Neural crest cell (in vitro differentiated cells): ENCODE results near the gene RASGRP2. TPM values are rescaled to one million over a fixed set of nuclear protein-coding genes. Genes with fewer than 3 reads are reported as not detected.

Experiments
- DNase-seq: peaks from one replicate; pipeline ENCODE4 v3.0.0; 2021; ENCODE audit warnings: low read depth, mixed read lengths, low spot score
- H3K27ac Mint-ChIP-seq: one replicate; pipeline ENCODE4 v1.8.0; 2021; ENCODE audit warnings: mild to moderate bottlenecking, mixed read lengths; ENCODE audit not compliant: unreplicated experiment
- H3K27me3 Mint-ChIP-seq: 2 replicates; pipeline ENCODE4 v1.8.0; 2021; ENCODE audit warnings: low read depth, mild to moderate bottlenecking, mixed read lengths
- H3K36me3 Mint-ChIP-seq: 2 replicates; pipeline ENCODE4 v1.8.0; 2021; ENCODE audit warnings: low read depth, mild to moderate bottlenecking, mixed read lengths
- H3K4me1 Mint-ChIP-seq: 2 replicates; pipeline ENCODE4 v1.8.0; 2021; ENCODE audit warnings: mixed read lengths
- H3K4me3 Mint-ChIP-seq: one replicate; pipeline ENCODE4 v1.8.0; 2021; ENCODE audit warnings: mild to moderate bottlenecking, mixed read lengths
- H3K9me3 Mint-ChIP-seq: 2 replicates; pipeline ENCODE4 v1.8.0; 2021; ENCODE audit warnings: mixed read lengths
- CTCF ChIP-seq: fragments of 200-600 bp; sonication (generic); conservative IDR thresholded peaks from 2 replicates; pipeline ENCODE4 v1.5.0; 2021; ENCODE audit warnings: antibody characterized with exemption, mild to moderate bottlenecking
- total RNA-seq: library from RNA; stranded (reverse); gene quantifications from 2 replicates; pipeline ENCODE4 v1.2.1, GENCODE V29; 2021

Gene RASGRP2
- total RNA-seq, 1 donor from 2014 or later: 0.93 TPM

GRCh38 chr11:64753380-64754123, 9.6 kb upstream of the RASGRP2 start:
- no peak for DNase-seq
- Mint-ChIP-seq H3K27me3 (peaks cover 2% of the 10 kb centered on the region), H3K36me3 (no peaks in the 10 kb centered on the region), H3K4me1 (peaks cover 5% of the 10 kb centered on the region), H3K27ac (no peak overlapping the region), H3K9me3 (no peaks in the 10 kb centered on the region), H3K4me3 (no peak overlapping the region)
- no peak for TF ChIP-seq CTCF

GRCh38 chr11:64753019-64753379, 9.1 kb upstream of the RASGRP2 start:
- Mint-ChIP-seq H3K27me3 (peaks cover 5% of the 10 kb centered on the region), H3K4me1 (peaks cover 5% of the 10 kb centered on the region), H3K36me3 (no peaks in the 10 kb centered on the region), H3K27ac (no peak overlapping the region), H3K9me3 (no peaks in the 10 kb centered on the region), H3K4me3 (no peak overlapping the region)
- no peak for TF ChIP-seq CTCF
- no peak for DNase-seq

GRCh38 chr11:64752175-64752970, 8.4 kb upstream of the RASGRP2 start:
- Mint-ChIP-seq H3K9me3 (no peaks in the 10 kb centered on the region), H3K4me1 (peaks cover 5% of the 10 kb centered on the region), H3K27ac (no peak overlapping the region), H3K36me3 (no peaks in the 10 kb centered on the region), H3K4me3 (no peak overlapping the region), H3K27me3 (peaks cover 4% of the 10 kb centered on the region)
- DNase-seq: no peak
- no peak for TF ChIP-seq CTCF

- no peak overlapping the region for H3K4me3 Mint-ChIP-seq
- H3K36me3 Mint-ChIP-seq: no peaks in the 10 kb centered on the region
- TF ChIP-seq CTCF: no peak
- peaks cover 5% of the 10 kb centered on the region for H3K4me1 Mint-ChIP-seq
- H3K9me3 Mint-ChIP-seq: no peaks in the 10 kb centered on the region
- H3K27me3 Mint-ChIP-seq: peaks cover 7% of the 10 kb centered on the region
- DNase-seq: no peak
- H3K27ac Mint-ChIP-seq: no peak overlapping the region
These were observed 7.6 kb upstream of the RASGRP2 start for GRCh38 chr11:64751580-64751979.

- Mint-ChIP-seq H3K4me3 (no peak overlapping the region), H3K27me3 (peaks cover 11% of the 10 kb centered on the region), H3K9me3 (no peaks in the 10 kb centered on the region), H3K4me1 (peaks cover 5% of the 10 kb centered on the region), H3K27ac (no peak overlapping the region), H3K36me3 (no peaks in the 10 kb centered on the region)
- no peak for TF ChIP-seq CTCF
- no peak for DNase-seq
These were observed 7.2 kb upstream of the RASGRP2 start for GRCh38 chr11:64751136-64751535.
